H1 (cell line): ENCODE results near the gene NUAK1. TPM values are rescaled to one million over a fixed set of nuclear protein-coding genes. Genes with fewer than 3 reads are reported as not detected.

ENCODE experiments used
- CTCF ChIA-PET: fragments of 300-600 bp; sonication (Branson Sonifier 250); formaldehyde crosslinking; loops from one replicate; lab custom pipeline; 2021; ENCODE audit not compliant: partially characterized antibody; lab: Charles Lee
- POLR2A ChIA-PET: fragments of 300-600 bp; sonication (Branson Sonifier 250); formaldehyde crosslinking; loops from one replicate; lab custom pipeline; 2021; ENCODE audit warnings: inconsistent platforms; ENCODE audit not compliant: partially characterized antibody; lab: Charles Lee
- DNase-seq, 2 experiments: peaks; one replicate each; pipeline versions ENCODE4 v3.0.0 to v3.0.0-alpha.2; 2010 to 2022; ENCODE audit warnings: low spot score in 2 of 2, low read depth in 1 of 2, mixed read lengths in 1 of 2
- FAIRE-seq: peaks from 2 replicates; lab custom pipeline; 2011; peaks lifted over from hg19 to GRCh38; lab: Jason Lieb, UNC
- H2AFZ ChIP-seq: 2 replicates; pipeline ENCODE4 v1.8.1; 2012; ENCODE audit warnings: low read length, inconsistent platforms
- H2AK5ac ChIP-seq: 2 replicates; pipeline ENCODE4 v1.6.1; 2013; ENCODE audit warnings: low read depth, low read length
- H2BK120ac ChIP-seq: replicated peaks from 2 replicates; pipeline ENCODE3; 2013; ENCODE audit warnings: low read depth, low read length, inconsistent platforms
- H2BK12ac ChIP-seq: 2 replicates; pipeline ENCODE4 v1.6.1; 2013; ENCODE audit warnings: low read depth, low read length
- H2BK15ac ChIP-seq: 2 replicates; pipeline ENCODE4 v1.6.1; 2013; ENCODE audit warnings: low read length
- H2BK20ac ChIP-seq: 2 replicates; pipeline ENCODE4 v1.6.1; 2013; ENCODE audit warnings: low read length
- H2BK5ac ChIP-seq: 2 replicates; pipeline ENCODE4 v1.6.1; 2013; ENCODE audit warnings: low read depth, low read length
- H3K14ac ChIP-seq: 2 replicates; pipeline ENCODE4 v1.6.1; 2013; ENCODE audit warnings: inconsistent platforms; ENCODE audit not compliant: insufficient read length
- H3K18ac ChIP-seq: 2 replicates; pipeline ENCODE4 v1.6.1; 2013; ENCODE audit warnings: low read length; ENCODE audit errors: extremely low read depth
- H3K23ac ChIP-seq: 2 replicates; pipeline ENCODE4 v1.6.1; 2013; ENCODE audit warnings: inconsistent platforms; ENCODE audit not compliant: insufficient read length
- H3K23me2 ChIP-seq: 2 replicates; pipeline ENCODE4 v1.6.1; 2013; ENCODE audit warnings: low read depth, low read length
- H3K27ac ChIP-seq: 2 replicates; pipeline ENCODE4 v1.6.1; 2011; ENCODE audit warnings: low read depth, low read length, inconsistent platforms
- H3K27me3 ChIP-seq, 4 experiments: replicated peaks in 1 of 4; 1 replicate in 1 of 4; 2 replicates in 3 of 4; pipeline versions ENCODE4 v1.6.1 to v1.8.1; 2011 to 2013; ENCODE audit warnings: low read length in 3 of 4, mild to moderate bottlenecking in 3 of 4, inconsistent platforms in 2 of 4, mixed read lengths in 2 of 4, moderate library complexity in 1 of 4; ENCODE audit not compliant: control insufficient read depth in 3 of 4, insufficient read depth in 3 of 4; ENCODE audit errors: extremely low read depth in 1 of 4
- H3K36me3 ChIP-seq, 4 experiments: 2 replicates each; pipeline versions ENCODE4 v1.6.1 to v1.8.1; 2011 to 2013; ENCODE audit warnings: mild to moderate bottlenecking in 4 of 4, low read length in 3 of 4, moderate library complexity in 2 of 4, control low read depth in 1 of 4, inconsistent platforms in 1 of 4; ENCODE audit not compliant: insufficient read depth in 4 of 4, control insufficient read depth in 2 of 4
- H3K4ac ChIP-seq: replicated peaks from 2 replicates; pipeline ENCODE3; 2013; ENCODE audit warnings: low read length, low read depth, mixed read lengths, inconsistent platforms; ENCODE audit not compliant: insufficient read length
- H3K4me1 ChIP-seq, 4 experiments: replicated peaks in 1 of 4; 1 replicate in 1 of 4; 2 replicates in 3 of 4; pipeline versions ENCODE4 v1.6.1 to v1.8.1; 2011 to 2013; ENCODE audit warnings: low read length in 3 of 4, inconsistent platforms in 2 of 4, mixed read lengths in 1 of 4; ENCODE audit not compliant: insufficient read depth in 4 of 4, control insufficient read depth in 3 of 4
- H3K4me2 ChIP-seq, 2 experiments: 2 replicates each; pipeline versions ENCODE4 v1.6.1 to v1.8.1; 2011 to 2013; ENCODE audit warnings: low read depth in 2 of 2, low read length in 2 of 2, control low read depth in 1 of 2, inconsistent platforms in 1 of 2, mild to moderate bottlenecking in 1 of 2; ENCODE audit not compliant: insufficient read depth in 1 of 2
- H3K4me3 ChIP-seq, 4 experiments: fragments of 200-600, 300-600 bp in 1 of 4; sonication (generic), shearing (Covaris generic), sonication (Bioruptor Twin) in 1 of 4; 2 replicates each; pipeline versions ENCODE4 v1.5.1 to v1.8.1; 2011 to 2016; ENCODE audit warnings: low read length in 4 of 4, low read depth in 3 of 4, control low read depth in 2 of 4, inconsistent platforms in 2 of 4, mild to moderate bottlenecking in 2 of 4, mixed read lengths in 1 of 4, moderate library complexity in 1 of 4; ENCODE audit not compliant: insufficient read depth in 2 of 4; ENCODE audit errors: extremely low read depth in 1 of 4
- H3K56ac ChIP-seq: replicated peaks from 2 replicates; pipeline ENCODE3; 2013; ENCODE audit warnings: low read depth, mild to moderate bottlenecking, mixed read lengths, low read length, inconsistent platforms; ENCODE audit not compliant: insufficient read length
- H3K79me1 ChIP-seq: 2 replicates; pipeline ENCODE4 v1.6.1; 2013; ENCODE audit warnings: low read depth, low read length, control low read depth
- H3K79me2 ChIP-seq, 2 experiments: 2 replicates each; pipeline versions ENCODE4 v1.6.1 to v1.8.1; 2012 to 2013; ENCODE audit warnings: low read length in 2 of 2, mild to moderate bottlenecking in 2 of 2, inconsistent platforms in 1 of 2; ENCODE audit not compliant: insufficient read depth in 2 of 2, control insufficient read depth in 1 of 2
- H3K9ac ChIP-seq, 4 experiments: replicated peaks in 1 of 4; 1 replicate in 1 of 4; 2 replicates in 3 of 4; pipeline versions ENCODE4 v1.6.1 to v1.8.1; 2011 to 2013; ENCODE audit warnings: low read depth in 3 of 4, low read length in 3 of 4, control low read depth in 2 of 4, mild to moderate bottlenecking in 2 of 4, moderate library complexity in 2 of 4, inconsistent platforms in 1 of 4; ENCODE audit errors: extremely low read depth in 1 of 4
- H3K9me3 ChIP-seq, 2 experiments: 2 replicates each; pipeline versions ENCODE4 v1.6.1 to v1.8.1; 2012 to 2013; ENCODE audit warnings: mild to moderate bottlenecking in 2 of 2, moderate library complexity in 2 of 2, control low read depth in 1 of 2, inconsistent platforms in 1 of 2, low read depth in 1 of 2, low read length in 1 of 2, mixed read lengths in 1 of 2; ENCODE audit not compliant: insufficient read depth in 2 of 2
- H4K20me1 ChIP-seq, 2 experiments: replicated peaks in 1 of 2; 2 replicates each; pipeline versions ENCODE3 to v1.8.1; 2011 to 2013; ENCODE audit warnings: inconsistent platforms in 2 of 2, low read length in 2 of 2, mild to moderate bottlenecking in 1 of 2; ENCODE audit not compliant: insufficient read depth in 2 of 2, control insufficient read depth in 1 of 2
- H4K5ac ChIP-seq: 2 replicates; pipeline ENCODE4 v1.6.1; 2013; ENCODE audit warnings: low read length, low read depth, mixed read lengths, inconsistent platforms; ENCODE audit not compliant: insufficient read length
- H4K8ac ChIP-seq: 2 replicates; pipeline ENCODE4 v1.8.0; 2013; ENCODE audit warnings: mild to moderate bottlenecking, moderate library complexity, low read length, inconsistent platforms; ENCODE audit not compliant: insufficient read depth; ENCODE audit errors: extremely low read depth
- H4K91ac ChIP-seq: replicated peaks from 2 replicates; pipeline ENCODE3; 2013; ENCODE audit warnings: low read length, mixed read lengths, inconsistent platforms; ENCODE audit not compliant: insufficient read length
- CBX5 ChIP-seq: fragments of 300-800, 300-1000 bp; sonication (generic); IDR thresholded peaks from 2 replicates; pipeline ENCODE4 v1.7.1; 2016; ENCODE audit warnings: antibody characterized with exemption, low read length, low read depth
- CREB1 ChIP-seq: IDR thresholded peaks from 2 replicates; pipeline ENCODE4 v1.6.1; 2012; ENCODE audit warnings: inconsistent platforms
- SP2 ChIP-seq: IDR thresholded peaks from 2 replicates; pipeline ENCODE4 v1.6.1; 2012; ENCODE audit warnings: mild to moderate bottlenecking, low read length, inconsistent platforms
- TAF7 ChIP-seq: optimal IDR thresholded peaks from 2 replicates; pipeline ENCODE3; 2011; ENCODE audit warnings: low read depth, mild to moderate bottlenecking, inconsistent platforms, low read length, moderate library complexity, borderline replicate concordance
- USF2 ChIP-seq: IDR thresholded peaks from 2 replicates; pipeline ENCODE4 v1.6.1; 2011; ENCODE audit warnings: low read length, improper control_type of control experiment
- WGBS, 2 experiments: shearing (Covaris generic) in 1 of 2; methylation state at CpG; one replicate each; pipeline versions ENCODE4 v1.1.6 to v1.1.7; 2013 to 2015; ENCODE audit warnings: low lambda C conversion rate in 2 of 2, mixed read lengths in 2 of 2, inconsistent platforms in 1 of 2, low coverage in 1 of 2, missing lambda C conversion rate in 1 of 2; ENCODE audit not compliant: insufficient replicate concordance in 2 of 2, insufficient coverage in 1 of 2, insufficient read length in 1 of 2; ENCODE audit errors: extremely low coverage in 1 of 2, missing lambda C conversion rate in 1 of 2; 5-methylcytosine and 5-hydroxymethylcytosine counted together
- polyA plus RNA-seq, 7 experiments: library from polyadenylated mRNA; depleted of rRNA in 3 of 7; stranded (reverse) in 5 of 7; unstranded in 2 of 7; fragments of >200 nt in 5 of 7; fragments of 200-250 nt in 2 of 7; gene quantifications; 1 replicate in 5 of 7; 2 replicates in 1 of 7; 4 replicates in 1 of 7; pipeline versions ENCODE4 v1.2.1 to v1.2.3, GENCODE V29; 2011 to 2013; ENCODE audit warnings: missing spikeins in 2 of 7, mixed read lengths in 2 of 7
- total RNA-seq: library from RNA; stranded (reverse); fragmentation: NEBNext Ultra II Directional; extraction: Animal tissue kit (Norgen Biotek cat#: 25700); gene quantifications from 2 replicates; pipeline ENCODE4 v1.2.1, GENCODE V29; 2021

NUAK1 gene
- total and polyA plus RNA-seq, 2 of the 8 experiments (the other 6 are each of a cell fraction or from before 2014, with no cell fraction given) = 6.7 to 18.2 TPM

GRCh38 chr12:106015646-106016045, 123.1 kb downstream of the NUAK1 start:
- Histone ChIP-seq H3K79me1 (no peaks in the 10 kb centered on the region), H3K79me2 (no peaks in the 10 kb centered on the region), H3K23ac (no peak overlapping the region), H2AFZ (no peak overlapping the region), H2BK12ac (no peak overlapping the region), H2BK15ac (no peak overlapping the region), H3K56ac (no peak overlapping the region), H3K9me3 (peaks cover 15 to 21% of the 10 kb centered on the region in 2 experiments), H4K20me1 (no peaks in the 10 kb centered on the region), H3K14ac (no peak overlapping the region), H3K4me1 (no peaks in the 10 kb centered on the region), H2BK5ac (no peak overlapping the region), H3K4me2 (no peak overlapping the region), H2AK5ac (no peak overlapping the region), H4K91ac (no peak overlapping the region), H3K4me3 (no peak overlapping the region), H3K27ac (no peak overlapping the region), H2BK20ac (no peak overlapping the region), H3K27me3 (no peaks in the 10 kb centered on the region), H3K36me3 (peaks cover 0 to 4% (median 0%) of the 10 kb centered on the region in 4 experiments; a peak in 3 of 8 replicates), H2BK120ac (no peak overlapping the region), H4K5ac (no peak overlapping the region), H3K18ac (no peak overlapping the region), H4K8ac (no peak overlapping the region), H3K4ac (no peak overlapping the region), H3K23me2 (no peaks in the 10 kb centered on the region), H3K9ac (no peak overlapping the region)
- ChIA-PET CTCF (interaction anchor here (0.9 to 1.1 kb wide), 3 partner anchors 9 to 23 kb away, joined by 3 to 4 read pairs (median 3); no protein-coding TSS in a partner anchor), POLR2A (no interaction called here)
- DNase-seq (no peak), FAIRE-seq (no peak)
- 89% methylated on average over 12 of the region's 12 CpGs; no CpG with 5 or more reads in 1 of the 2 experiments for WGBS, 2 experiments
- TF ChIP-seq CREB1 (no peak), CBX5 (no peak), SP2 (no peak), TAF7 (no peak), USF2 (no peak)
